Measurements from ENCODE around the gene TIAL1. TPM values are rescaled to one million over a fixed set of nuclear protein-coding genes. Genes with fewer than 3 reads are reported as not detected.
"Not testable (repeated sequence)": the region's sequence is repeated elsewhere in the genome, so short reads cannot be mapped to it uniquely, and the experiment has no call there.

TIAL1 gene
- polyA plus RNA-seq, 4 donors: 128 to 229 (median 164) TPM

GRCh38 chr10:119556081-119556480 is 40.7 kb downstream of the TIAL1 start:
- not testable (repeated sequence) for DNase-seq (ENCODE audit: low read depth in 4 of 4, low spot score in 2 of 4)

- no peak for DNase-seq (ENCODE audit: low read depth in 4 of 4, low spot score in 2 of 4)
Observed at GRCh38 chr10:119555178-119555784, 41.5 kb downstream of the TIAL1 start.

GRCh38 chr10:119550827-119551226 is 45.9 kb downstream of the TIAL1 start:
- DNase-seq (ENCODE audit: low read depth in 4 of 4, low spot score in 2 of 4): no peak

- no peak for DNase-seq (ENCODE audit: low read depth in 4 of 4, low spot score in 2 of 4)
Observed at GRCh38 chr10:119549247-119549999, 47.3 kb downstream of the TIAL1 start.

- no peak for DNase-seq (ENCODE audit: low read depth in 4 of 4, low spot score in 2 of 4)
Observed at GRCh38 chr10:119546009-119546408, 50.8 kb downstream of the TIAL1 start.

GRCh38 chr10:119545310-119545709 is 51.5 kb downstream of the TIAL1 start:
- DNase-seq (ENCODE audit: low read depth in 4 of 4, low spot score in 2 of 4): no peak

- DNase-seq (ENCODE audit: low read depth in 4 of 4, low spot score in 2 of 4): peak in 1 of 4 donors; percentile 44
Observed at GRCh38 chr10:119543814-119544642, 52.7 kb downstream of the TIAL1 start.

GRCh38 chr10:119542988-119543813 is 53.6 kb downstream of the TIAL1 start:
- no peak for DNase-seq (ENCODE audit: low read depth in 4 of 4, low spot score in 2 of 4)

GRCh38 chr10:119542357-119542987 is 54.3 kb downstream of the TIAL1 start, which contains the start of gene RGS10:
RGS10 (minus strand) TSS chr10:119542719; CDS start chr10:119542638, 81 bp downstream.
- no peak for DNase-seq (ENCODE audit: low read depth in 4 of 4, low spot score in 2 of 4)

- DNase-seq (ENCODE audit: low read depth in 4 of 4, low spot score in 2 of 4): no peak
Observed at GRCh38 chr10:119541459-119542356, 55.1 kb downstream of the TIAL1 start.

GRCh38 chr10:119541046-119541445 is 55.7 kb downstream of the TIAL1 start:
- no peak for DNase-seq (ENCODE audit: low read depth in 4 of 4, low spot score in 2 of 4)

- DNase-seq (ENCODE audit: low read depth in 4 of 4, low spot score in 2 of 4): no peak
Observed at GRCh38 chr10:119540038-119540437, 56.7 kb downstream of the TIAL1 start.

- no peak for DNase-seq (ENCODE audit: low read depth in 4 of 4, low spot score in 2 of 4)
Observed at GRCh38 chr10:119539359-119539825, 57.4 kb downstream of the TIAL1 start.

- DNase-seq (ENCODE audit: low read depth in 4 of 4, low spot score in 2 of 4): no peak
Observed at GRCh38 chr10:119538632-119539358, 58.0 kb downstream of the TIAL1 start.

GRCh38 chr10:119537953-119538630 is 58.7 kb downstream of the TIAL1 start:
- DNase-seq (ENCODE audit: low read depth in 4 of 4, low spot score in 2 of 4): no peak

GRCh38 chr10:119536508-119537025 is 60.2 kb downstream of the TIAL1 start:
- no peak for DNase-seq (ENCODE audit: low read depth in 4 of 4, low spot score in 2 of 4)

GRCh38 chr10:119535837-119536507 is 60.8 kb downstream of the TIAL1 start:
- no peak for DNase-seq (ENCODE audit: low read depth in 4 of 4, low spot score in 2 of 4)
